ENCODE data around the gene ANKH. TPM values are rescaled to one million over a fixed set of nuclear protein-coding genes. Genes with fewer than 3 reads are reported as not detected.

Gene ANKH
- total RNA-seq, 2 donors from 2014 or later, result 177 to 205 TPM

GRCh38 chr5:14720236-14720923 is 151.2 kb downstream of the ANKH start:
- TF ChIP-seq CTCF (IDR thresholded peaks at IDR 0.05), result no peak
- peaks cover 3 to 6% of the 10 kb centered on the region in 2 donors for H3K4me1 ChIP-seq (ENCODE audit: control insufficient read depth in 1 of 2, low read depth in 2 of 2)
- peaks cover 11% of the 10 kb centered on the region for H3K36me3 ChIP-seq
- no peak overlapping the region for H3K4me3 ChIP-seq
- no peaks in the 10 kb centered on the region for H3K27me3 ChIP-seq (replicated peaks; ENCODE audit: insufficient read depth)
- no peak for ATAC-seq (ENCODE audit: insufficient number of reproducible peaks, low FRiP score, low read depth)
- no peaks in the 10 kb centered on the region for H3K9me3 ChIP-seq
- no peak for DNase-seq (ENCODE audit: low spot score)
- H3K27ac ChIP-seq, result no peak overlapping the region

GRCh38 chr5:14718778-14719177 is 152.8 kb downstream of the ANKH start:
- H3K36me3 ChIP-seq, result peaks cover 27% of the 10 kb centered on the region
- no peak for ATAC-seq (ENCODE audit: insufficient number of reproducible peaks, low FRiP score, low read depth)

GRCh38 chr5:14716755-14717752 is 154.5 kb downstream of the ANKH start:
- DNase-seq (ENCODE audit: low spot score) (no peak), ATAC-seq (ENCODE audit: insufficient number of reproducible peaks, low FRiP score, low read depth) (no peak)
- Histone ChIP-seq H3K9me3 (no peaks in the 10 kb centered on the region), H3K27ac (no peak overlapping the region), H3K36me3 (peaks cover 44% of the 10 kb centered on the region), H3K4me1 (ENCODE audit: control insufficient read depth in 1 of 2, low read depth in 2 of 2) (peaks cover 3 to 6% of the 10 kb centered on the region in 2 donors), H3K27me3 (replicated peaks; ENCODE audit: insufficient read depth) (no peaks in the 10 kb centered on the region), H3K4me3 (no peak overlapping the region)
- TF ChIP-seq CTCF (IDR thresholded peaks at IDR 0.05), result no peak

More at GRCh38 chr5:14718778-14719177, 152.8 kb downstream of the ANKH start:
- Histone ChIP-seq H3K27ac (no peak overlapping the region), H3K4me3 (no peak overlapping the region), H3K27me3 (replicated peaks; ENCODE audit: insufficient read depth) (no peaks in the 10 kb centered on the region), H3K9me3 (no peaks in the 10 kb centered on the region), H3K4me1 (ENCODE audit: control insufficient read depth in 1 of 2, low read depth in 2 of 2) (peaks cover 3 to 6% of the 10 kb centered on the region in 2 donors)
- TF ChIP-seq CTCF (IDR thresholded peaks at IDR 0.05), result no peak
- no peak for DNase-seq (ENCODE audit: low spot score)

- ATAC-seq (ENCODE audit: insufficient number of reproducible peaks, low FRiP score, low read depth), result no peak
- TF ChIP-seq CTCF (IDR thresholded peaks at IDR 0.05), result no peak
- no peak overlapping the region for H3K27ac ChIP-seq
- DNase-seq (ENCODE audit: low spot score), result no peak
- H3K9me3 ChIP-seq, result no peaks in the 10 kb centered on the region
- no peak overlapping the region for H3K4me3 ChIP-seq
- H3K27me3 ChIP-seq (replicated peaks; ENCODE audit: insufficient read depth), result no peaks in the 10 kb centered on the region
- H3K36me3 ChIP-seq, result peaks cover 58% of the 10 kb centered on the region
- peaks cover under 1 to 3% of the 10 kb centered on the region in 2 donors for H3K4me1 ChIP-seq (ENCODE audit: control insufficient read depth in 1 of 2, low read depth in 2 of 2)
Observed at GRCh38 chr5:14715481-14715880, 156.1 kb downstream of the ANKH start.

GRCh38 chr5:14714706-14715105 is 156.9 kb downstream of the ANKH start:
- peaks cover 64% of the 10 kb centered on the region for H3K36me3 ChIP-seq
- no peak for TF ChIP-seq CTCF (IDR thresholded peaks at IDR 0.05)
- DNase-seq (ENCODE audit: low spot score) (no peak), ATAC-seq (ENCODE audit: insufficient number of reproducible peaks, low FRiP score, low read depth) (no peak)
- H3K4me3 ChIP-seq, result no peak overlapping the region
- H3K27ac ChIP-seq, result no peak overlapping the region
- no peaks in the 10 kb centered on the region for H3K9me3 ChIP-seq
- H3K4me1 ChIP-seq (ENCODE audit: control insufficient read depth in 1 of 2, low read depth in 2 of 2), result no peaks in the 10 kb centered on the region
- no peaks in the 10 kb centered on the region for H3K27me3 ChIP-seq (replicated peaks; ENCODE audit: insufficient read depth)
